COR-L47 (cell line): ENCODE measurements around the gene RBPJL.
A peak's percentile ranks its signal among the peaks of the same experiment; 100 is the strongest.

Source experiments
- DNase-seq: peaks from one replicate; lab custom pipeline; 2025; lab: John Stamatoyannopoulos, UW

Gene RBPJL

GRCh38 chr20:45306431-45306982 is at the start of gene RBPJL:
TSS of gene RBPJL (plus strand) at chr20:45306840. CDS start at chr20:45306923, 83 bp downstream.
- no peak for DNase-seq

GRCh38 chr20:45257161-45257560 is 49.5 kb upstream of the RBPJL start:
- DNase-seq, result no peak

- DNase-seq, result no peak
These were observed 48.9 kb upstream of the RBPJL start for GRCh38 chr20:45257711-45258110.

- no peak for DNase-seq
These were observed 48.4 kb upstream of the RBPJL start for GRCh38 chr20:45258259-45258658.

GRCh38 chr20:45258664-45259063 is 48.0 kb upstream of the RBPJL start:
- DNase-seq, result no peak

- no peak for DNase-seq
These were observed 42.9 kb upstream of the RBPJL start for GRCh38 chr20:45263556-45264266.

GRCh38 chr20:45266977-45267376 is 39.7 kb upstream of the RBPJL start:
- no peak for DNase-seq

- no peak for DNase-seq
These were observed 38.1 kb upstream of the RBPJL start for GRCh38 chr20:45268531-45268930.

- no peak for DNase-seq
These were observed 37.6 kb upstream of the RBPJL start for GRCh38 chr20:45269056-45269455.

GRCh38 chr20:45269754-45270270 is 36.8 kb upstream of the RBPJL start:
- no peak for DNase-seq

GRCh38 chr20:45275338-45275737 is 31.3 kb upstream of the RBPJL start:
- no peak for DNase-seq

- DNase-seq, result no peak
These were observed 26.6 kb upstream of the RBPJL start for GRCh38 chr20:45279992-45280391.

GRCh38 chr20:45282700-45283550 is 23.7 kb upstream of the RBPJL start:
- no peak for DNase-seq

GRCh38 chr20:45283551-45284057 is 23.0 kb upstream of the RBPJL start:
- DNase-seq, result no peak

GRCh38 chr20:45288376-45288775 is 18.3 kb upstream of the RBPJL start:
- no peak for DNase-seq

GRCh38 chr20:45288860-45289259 is 17.8 kb upstream of the RBPJL start:
- no peak for DNase-seq

GRCh38 chr20:45289942-45290676 is 16.5 kb upstream of the RBPJL start:
- no peak for DNase-seq

- peak; percentile 68 for DNase-seq
These were observed 15.8 kb upstream of the RBPJL start for GRCh38 chr20:45290677-45291355.

GRCh38 chr20:45291526-45291925 is 15.1 kb upstream of the RBPJL start:
- DNase-seq, result no peak

- no peak for DNase-seq
These were observed 14.3 kb upstream of the RBPJL start for GRCh38 chr20:45292343-45292742.
